HG03378 (cell line): Measurements from ENCODE around the gene ARFGEF2.

Experiments
- ATAC-seq: cut with Tn5 transposase; IDR thresholded peaks from one replicate; pipeline ENCODE4 v1.9.1; 2021; ENCODE audit warnings: mild to moderate bottlenecking, moderate library complexity; ENCODE audit not compliant: unreplicated experiment

ARFGEF2 gene

GRCh38 chr20:48898896-48899530 is 22.5 kb upstream of the ARFGEF2 start:
- ATAC-seq = no peak

DNA sequence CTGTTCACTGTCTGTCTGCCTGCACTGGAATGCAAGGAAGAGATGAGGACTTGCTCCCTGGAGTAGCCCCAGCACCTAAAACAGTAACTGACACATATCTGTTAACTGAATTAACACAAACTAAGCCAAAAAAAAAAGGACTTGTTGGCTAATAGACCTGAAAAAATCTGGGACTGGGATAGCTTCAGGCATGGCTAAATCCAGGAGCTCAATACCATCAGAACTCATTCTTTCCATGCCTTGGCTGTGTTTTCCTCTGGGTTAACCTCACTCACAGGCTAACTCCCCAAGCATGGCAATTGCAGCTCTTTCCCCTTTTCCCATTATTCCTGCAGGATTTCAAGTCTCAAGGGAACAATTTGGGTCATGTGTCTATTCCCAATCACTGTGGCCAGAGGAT is 21.6 kb upstream of the ARFGEF2 start:
- ATAC-seq = no peak

DNA sequence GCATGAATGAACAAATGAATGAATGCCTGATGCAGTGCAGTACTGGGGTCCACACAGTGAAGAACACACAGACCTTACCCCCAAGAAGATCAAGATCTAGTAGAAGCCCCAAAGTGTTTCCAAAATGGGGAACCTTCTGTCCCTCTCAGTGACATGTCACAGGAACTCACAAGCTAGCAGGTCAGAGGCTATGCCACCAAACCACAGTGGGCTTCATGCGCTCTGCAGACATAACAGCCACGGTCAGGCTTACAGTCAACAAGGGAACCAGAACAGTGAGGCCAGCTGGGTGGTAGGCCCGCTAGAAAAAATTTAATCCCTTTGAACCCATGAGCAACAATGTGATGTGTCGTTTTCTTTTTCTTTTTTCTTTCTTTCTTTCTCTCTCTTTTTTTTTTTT is 20.2 kb upstream of the ARFGEF2 start:
- ATAC-seq = no peak

DNA sequence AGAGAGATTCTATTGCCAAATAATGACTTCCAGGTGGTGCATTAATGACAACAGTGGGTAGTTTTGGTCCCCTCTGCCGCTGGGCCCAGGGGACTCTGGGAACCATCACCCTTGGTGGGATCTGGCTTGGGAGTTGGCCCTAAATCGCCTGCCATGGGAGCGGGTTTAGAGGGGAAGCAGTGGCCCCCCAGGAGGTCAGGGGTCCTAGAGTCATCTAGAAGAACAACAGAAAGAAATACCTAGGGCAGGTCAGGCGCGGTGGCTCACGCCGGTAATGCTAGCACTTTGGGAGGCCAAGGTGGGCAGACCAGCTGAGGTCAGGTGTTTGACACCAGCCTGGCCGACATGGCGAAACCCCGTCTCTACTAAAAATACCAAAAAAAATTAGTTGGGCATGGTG is 17.8 kb upstream of the ARFGEF2 start:
- no peak for ATAC-seq

- no peak for ATAC-seq
These were observed 16.8 kb upstream of the ARFGEF2 start for GRCh38 chr20:48904566-48905296.

DNA sequence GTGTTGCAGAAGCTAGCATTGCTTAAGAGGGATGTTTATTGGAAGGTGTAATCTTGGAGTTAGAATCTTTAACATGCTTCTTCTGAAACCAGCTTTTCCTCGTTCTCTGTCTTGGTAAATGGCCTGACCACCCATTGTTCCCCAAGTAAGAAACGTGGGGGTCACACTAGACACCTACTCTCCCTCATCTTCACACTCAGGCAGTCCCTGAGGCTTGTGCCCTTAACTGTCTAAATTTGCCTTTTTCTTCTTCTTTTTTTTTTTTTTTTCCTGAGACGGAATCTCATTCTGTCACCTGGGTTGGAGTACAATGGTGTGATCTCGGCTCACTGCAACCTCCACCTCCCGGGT is 16.2 kb upstream of the ARFGEF2 start:
- no peak for ATAC-seq

- no peak for ATAC-seq
These were observed 15.2 kb upstream of the ARFGEF2 start for GRCh38 chr20:48906221-48906877.

- no peak for ATAC-seq
These were observed 12.7 kb upstream of the ARFGEF2 start for GRCh38 chr20:48908656-48909319.

DNA sequence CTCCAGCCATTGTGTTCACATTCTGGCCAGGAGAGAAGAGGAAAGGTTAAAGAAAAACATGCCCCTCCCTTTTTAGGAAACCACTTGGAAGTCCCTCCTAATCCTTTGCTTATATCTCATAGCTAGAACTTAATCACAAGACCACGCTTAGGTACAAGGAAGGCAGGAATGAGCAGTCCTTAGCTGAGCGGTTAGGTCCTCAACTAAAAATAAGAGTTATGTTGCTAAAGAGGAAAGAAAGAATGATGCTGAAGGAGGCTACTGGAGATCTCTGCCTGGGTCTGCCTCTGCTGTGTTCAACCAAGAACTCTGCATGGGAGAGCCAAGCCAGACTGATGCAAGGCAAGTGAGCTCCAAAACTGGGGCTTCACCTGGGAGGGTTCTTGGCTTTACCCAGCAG is 11.6 kb upstream of the ARFGEF2 start:
- ATAC-seq = no peak

GRCh38 chr20:48910347-48910781 is 11.1 kb upstream of the ARFGEF2 start:
- no peak for ATAC-seq

- peak; percentile 69 for ATAC-seq
These were observed 9.4 kb upstream of the ARFGEF2 start for GRCh38 chr20:48912065-48912464.

- ATAC-seq = no peak
These were observed 4.8 kb upstream of the ARFGEF2 start for GRCh38 chr20:48916699-48917098.

DNA sequence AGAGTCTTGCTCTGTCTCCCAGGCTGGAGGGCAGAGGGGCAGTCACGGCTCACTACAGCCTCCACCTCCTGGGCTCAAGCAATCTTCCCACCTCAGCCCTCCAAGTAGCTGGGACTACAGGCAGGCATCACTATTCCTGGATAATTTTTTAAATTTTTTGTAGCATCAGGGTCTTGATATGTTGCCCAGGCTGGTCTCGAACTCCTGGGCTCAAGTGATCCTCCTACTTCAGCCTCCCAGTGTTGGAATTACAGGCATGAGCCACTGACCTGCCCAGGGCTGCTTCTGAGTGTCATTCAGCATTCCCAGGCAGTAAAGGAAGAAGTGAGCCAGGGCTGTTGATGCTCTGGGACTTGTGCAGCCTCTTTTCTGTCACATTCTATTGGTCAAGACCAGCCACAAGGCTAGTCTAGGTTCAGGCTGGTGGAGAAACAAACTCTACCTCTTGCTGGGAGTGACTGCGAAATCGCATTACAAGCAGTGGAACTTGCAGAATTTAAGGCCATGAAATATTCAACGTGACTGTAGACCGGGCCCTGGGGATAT is 2.1 kb upstream of the ARFGEF2 start:
- no peak for ATAC-seq

DNA sequence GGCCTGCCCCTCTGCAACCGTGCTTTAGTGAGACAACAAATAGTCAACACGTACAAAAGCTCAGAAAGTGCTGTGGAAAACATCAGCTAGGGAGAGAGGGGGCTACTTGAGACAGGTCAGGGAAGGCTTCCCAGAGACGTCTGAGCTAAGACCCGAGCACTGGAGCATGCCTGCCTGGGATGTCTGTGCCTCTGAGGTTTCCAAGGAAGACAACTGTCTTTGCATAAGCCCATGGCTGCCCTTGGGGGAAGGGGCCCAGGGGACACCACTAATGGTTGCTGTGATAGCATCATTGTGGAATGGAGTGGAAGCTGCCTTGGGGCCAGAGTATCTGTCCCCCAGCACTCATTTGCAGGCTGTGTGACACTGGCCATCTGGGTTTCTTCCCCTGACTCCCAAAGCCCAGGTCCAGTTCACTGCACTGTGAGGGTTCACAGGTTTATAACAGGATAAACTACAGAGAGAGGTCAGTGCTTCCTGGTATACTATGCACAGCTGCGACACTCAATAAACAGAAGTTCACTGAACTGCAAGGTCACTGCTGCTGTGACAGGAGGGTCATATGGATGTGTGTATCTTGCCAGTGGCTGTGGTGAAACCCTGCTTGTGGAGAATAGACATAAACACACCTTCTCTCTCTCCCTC is 1.5 kb upstream of the ARFGEF2 start:
- no peak for ATAC-seq

DNA sequence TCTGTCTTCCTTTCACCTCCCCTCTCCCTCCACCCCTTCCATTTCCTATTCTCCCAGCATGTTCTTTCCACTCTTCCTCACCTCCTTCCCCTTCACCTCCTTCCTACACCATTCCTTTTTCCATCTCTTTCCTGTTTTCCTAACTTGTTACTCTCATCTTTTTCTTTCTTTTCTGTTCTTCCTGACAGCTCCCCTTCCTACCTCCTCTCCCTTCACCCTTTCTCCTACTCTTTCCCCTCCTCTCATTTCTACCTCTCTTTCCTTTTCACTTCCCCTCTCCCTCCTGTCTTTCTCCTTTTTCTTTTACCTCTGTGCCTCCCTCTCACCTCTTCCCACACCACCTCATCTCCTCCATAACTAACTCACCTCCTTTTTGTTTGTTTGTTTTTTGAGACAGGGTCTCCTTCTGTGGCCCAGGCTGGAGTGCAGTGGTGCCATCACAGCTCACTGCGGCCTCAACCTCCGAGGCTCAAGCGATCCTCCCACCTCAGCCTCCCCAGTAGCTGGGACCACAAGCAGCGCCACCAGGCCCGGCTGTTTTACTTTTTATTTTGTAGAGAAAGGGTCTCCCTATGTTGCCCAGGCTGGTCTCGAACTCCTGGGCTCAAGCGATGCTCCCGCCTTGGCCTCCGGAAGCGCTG is 864 bp upstream of the ARFGEF2 start:
- no peak for ATAC-seq

DNA sequence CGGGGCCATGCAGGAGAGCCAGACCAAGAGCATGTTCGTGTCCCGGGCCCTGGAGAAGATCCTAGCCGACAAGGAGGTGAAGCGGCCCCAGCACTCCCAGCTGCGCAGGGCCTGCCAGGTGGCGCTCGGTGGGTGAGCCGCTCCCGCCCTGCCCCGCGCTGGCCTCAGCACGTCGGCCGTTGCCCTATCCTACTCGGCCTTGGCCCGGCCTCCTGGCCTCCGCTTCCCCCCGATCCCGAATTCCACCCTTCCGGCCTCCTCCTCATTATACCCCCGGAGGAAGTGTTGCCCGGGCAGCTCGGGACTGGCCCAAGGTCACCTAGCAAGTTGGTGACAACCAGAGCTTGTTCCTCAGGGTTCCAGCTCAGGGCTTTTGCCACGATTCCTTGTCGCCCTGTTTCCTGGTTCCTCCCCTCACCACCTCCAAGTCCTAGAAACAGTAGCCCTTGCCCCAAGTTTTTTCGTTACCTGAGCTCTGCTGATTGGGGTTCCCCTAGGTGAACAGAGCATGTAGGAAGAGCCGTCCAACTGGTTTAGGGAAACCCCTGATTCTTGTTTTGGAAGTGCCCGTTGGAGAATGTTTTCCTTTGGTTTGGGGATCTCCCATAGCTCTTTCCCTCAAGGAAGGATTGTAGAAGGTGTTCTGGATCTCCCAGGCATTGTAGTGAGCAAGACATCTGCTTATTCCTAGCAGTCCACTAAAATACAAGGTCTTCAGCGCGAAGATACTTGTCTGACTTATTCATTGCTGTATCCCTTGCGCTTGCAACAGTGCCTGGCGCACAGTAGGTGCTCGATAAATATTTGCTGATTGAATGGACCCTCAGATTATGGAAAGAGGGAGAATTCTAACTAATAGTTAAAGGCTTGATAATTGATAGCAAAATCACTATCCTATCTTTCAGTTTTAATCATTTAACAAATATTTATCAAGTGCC is 641 bp downstream of the ARFGEF2 start:
- peak; percentile 26 for ATAC-seq

- ATAC-seq = no peak
These were observed 1.7 kb downstream of the ARFGEF2 start for GRCh38 chr20:48923149-48923718.

GRCh38 chr20:48924756-48925109 is 3.2 kb downstream of the ARFGEF2 start:
- ATAC-seq = no peak

DNA sequence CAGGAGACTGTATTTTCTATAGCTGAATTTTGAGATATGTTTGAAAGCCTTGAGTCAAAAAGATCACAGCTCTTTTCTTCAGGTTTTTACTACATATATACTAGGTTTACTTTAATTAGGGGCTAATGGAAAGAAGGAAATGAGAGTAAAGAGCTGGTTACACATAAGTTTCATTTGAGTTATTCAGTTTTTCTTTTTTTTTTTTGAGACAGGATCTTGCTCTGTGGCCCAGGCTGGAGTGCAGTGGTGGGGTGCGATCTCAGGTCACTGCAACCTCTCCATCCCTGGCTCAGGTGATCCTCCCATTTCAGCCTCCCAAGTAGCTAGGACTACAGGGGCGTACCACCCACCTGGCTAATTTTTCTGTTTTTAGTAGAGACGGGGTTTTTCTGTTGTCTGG is 4.8 kb downstream of the ARFGEF2 start:
- no peak for ATAC-seq
